PC-9 (cell line): Measurements from ENCODE around the gene CXXC5. TPM values are rescaled to one million over a fixed set of nuclear protein-coding genes. Genes with fewer than 3 reads are reported as not detected.

Experiments used
- BruUV-seq: library from RNA; stranded (reverse); fragments of 400-500 nt; replicated peaks from 2 replicates; lab custom pipeline; 2021; lab: Mats Ljungman, UMichigan
- CTCF ChIA-PET: fragments of 300-600 bp; sonication (Branson Sonifier 250); formaldehyde crosslinking; loops from one replicate; lab custom pipeline; 2022; ENCODE audit warnings: antibody characterized with exemption; lab: Charles Lee
- POLR2A ChIA-PET: fragments of 300-600 bp; sonication (Branson Sonifier 250); formaldehyde crosslinking; loops from one replicate; lab custom pipeline; 2022; ENCODE audit warnings: antibody characterized with exemption; ENCODE audit not compliant: unreplicated experiment; lab: Charles Lee
- DNase-seq, 2 experiments: peaks; one replicate each; pipeline versions ENCODE4 v3.0.0 to v3.0.0-alpha.2; 2015 to 2022; ENCODE audit warnings: mixed read lengths in 1 of 2
- H2AFZ ChIP-seq: fragments of 200-600 bp; sonication (generic); 2 replicates; pipeline ENCODE4 v1.8.1; 2017; ENCODE audit warnings: antibody characterized with exemption
- H3F3A ChIP-seq: fragments of 200-600 bp; sonication (generic); 2 replicates; pipeline ENCODE4 v1.8.1; 2017; ENCODE audit warnings: antibody characterized with exemption, mild to moderate bottlenecking, low read depth; ENCODE audit not compliant: insufficient read depth
- H3K27ac ChIP-seq: fragments of 200-600 bp; sonication (generic); 2 replicates; pipeline ENCODE4 v1.6.1; 2016; ENCODE audit warnings: mixed run types
- H3K27me3 ChIP-seq: fragments of 200-600 bp; sonication (generic); 2 replicates; pipeline ENCODE4 v1.6.1; 2016; ENCODE audit warnings: low read depth, mixed run types; ENCODE audit not compliant: insufficient read depth
- H3K36me3 ChIP-seq: fragments of 200-600 bp; sonication (generic); 2 replicates; pipeline ENCODE4 v1.6.1; 2016; ENCODE audit warnings: low read depth, mixed run types
- H3K4me1 ChIP-seq: fragments of 200-600 bp; sonication (generic); replicated peaks from 2 replicates; pipeline ENCODE4 v1.6.1; 2016; ENCODE audit warnings: mixed run types; ENCODE audit not compliant: insufficient read depth
- H3K4me2 ChIP-seq: fragments of 200-600 bp; sonication (generic); 2 replicates; pipeline ENCODE4 v1.6.1; 2017; ENCODE audit warnings: mixed run types
- H3K4me3 ChIP-seq: fragments of 200-600 bp; sonication (generic); 2 replicates; pipeline ENCODE4 v1.6.1; 2016; ENCODE audit warnings: mixed run types
- H3K79me2 ChIP-seq: fragments of 200-600 bp; sonication (generic); 2 replicates; pipeline ENCODE4 v1.6.1; 2017; ENCODE audit warnings: low read depth, mixed run types
- H3K9me2 ChIP-seq: fragments of 200-600 bp; sonication (generic); 2 replicates; pipeline ENCODE4 v1.8.1; 2017; ENCODE audit warnings: mild to moderate bottlenecking; ENCODE audit not compliant: insufficient read depth
- H3K9me3 ChIP-seq: fragments of 200-600 bp; sonication (generic); 2 replicates; pipeline ENCODE4 v1.8.1; 2016; ENCODE audit warnings: low read depth; ENCODE audit not compliant: insufficient read depth
- H4K20me1 ChIP-seq: fragments of 200-600 bp; sonication (generic); 2 replicates; pipeline ENCODE4 v1.8.1; 2017; ENCODE audit not compliant: insufficient read depth
- EZH2 ChIP-seq: fragments of 200-600 bp; sonication (generic); IDR thresholded peaks from 2 replicates; pipeline ENCODE4 v1.8.0; 2017; ENCODE audit warnings: antibody characterized with exemption, low read depth
- intact Hi-C: fragments of 100-400 bp; cut with micrococcal nuclease; formaldehyde crosslinking; loops from one replicate; pipeline ENCODE4 v1.10.0; 2022; ENCODE audit not compliant: unreplicated experiment
- total RNA-seq: library from RNA; stranded (reverse); gene quantifications from 2 replicates; pipeline ENCODE4 v1.2.3, GENCODE V29; 2021
- TF ChIP-seq, protein P1 (sequence below): fragments of 200-600 bp; sonication (generic); conservative IDR thresholded peaks from 2 replicates; pipeline ENCODE4 v1.6.1; 2017; ENCODE audit warnings: mixed run types, antibody characterized with exemption, mild to moderate bottlenecking, moderate library complexity

CXXC5 gene
- total RNA-seq, 1 experiment from 2014 or later, result 59.9 TPM

DNA sequence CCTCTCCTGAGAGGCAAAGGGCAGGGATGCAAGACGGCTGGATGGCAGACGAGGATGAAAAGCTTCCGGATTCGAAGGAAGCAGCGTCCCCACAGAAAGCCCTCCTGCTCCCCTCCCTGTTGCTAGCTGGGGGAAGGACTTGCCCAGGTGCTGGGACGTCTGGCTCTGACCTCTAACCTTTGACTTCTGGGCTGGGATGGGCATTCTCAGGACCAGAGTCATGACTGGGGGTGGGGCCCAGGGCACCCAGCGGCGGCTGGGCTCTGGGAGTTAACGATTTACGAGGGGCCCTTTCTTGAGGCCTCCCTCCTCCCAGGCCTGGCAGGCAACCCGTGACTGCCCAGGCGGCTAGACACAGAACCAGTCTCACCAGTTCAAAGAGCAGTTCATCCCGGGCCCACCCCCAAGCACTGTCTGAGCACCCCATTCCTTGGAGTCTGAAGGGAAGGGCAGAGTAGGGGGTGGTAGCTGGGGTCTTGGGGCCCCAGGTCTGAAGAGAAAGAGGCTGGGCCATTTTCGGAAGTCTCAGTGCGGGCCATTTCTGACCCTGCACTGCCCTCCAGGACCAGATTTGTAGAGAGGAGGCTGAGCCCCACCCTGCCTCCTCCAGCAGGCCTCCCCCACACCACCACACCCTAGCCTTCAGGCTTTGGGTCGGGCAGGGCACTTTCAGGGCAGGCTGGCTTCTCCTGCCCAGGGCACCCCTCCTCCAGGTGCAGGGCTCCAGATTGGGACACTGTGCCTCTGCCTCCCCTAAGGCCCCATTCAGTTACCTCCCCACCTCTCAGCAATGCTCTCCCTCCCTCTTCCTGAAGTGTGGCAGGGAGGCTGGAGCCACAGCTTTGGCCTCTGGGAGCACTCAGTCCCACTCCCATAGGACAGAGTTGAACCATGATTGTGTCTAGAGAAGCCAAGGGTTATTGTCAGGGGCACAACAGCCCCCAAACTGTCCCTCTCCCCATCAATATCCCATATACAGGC lies 5.0 kb upstream of the CXXC5 start:
- Histone ChIP-seq H3K4me1 (peaks cover 84% of the 10 kb centered on the region), H2AFZ (peak overlapping the region; percentile 40; the same call in 1 of the 2 replicates), H3K36me3 (no peaks in the 10 kb centered on the region), H4K20me1 (no peaks in the 10 kb centered on the region), H3K9me2 (no peaks in the 10 kb centered on the region), H3K4me3 (peak overlapping the region; percentile 31; the same call in 1 of the 2 replicates), H3K27ac (peak overlapping the region; percentile 57), H3K27me3 (no peaks in the 10 kb centered on the region), H3K79me2 (no peaks in the 10 kb centered on the region), H3F3A (peaks cover 38% of the 10 kb centered on the region), H3K9me3 (no peaks in the 10 kb centered on the region), H3K4me2 (peak overlapping the region; percentile 81)
- no peak for TF ChIP-seq EZH2
- TF ChIP-seq, protein P1, sequence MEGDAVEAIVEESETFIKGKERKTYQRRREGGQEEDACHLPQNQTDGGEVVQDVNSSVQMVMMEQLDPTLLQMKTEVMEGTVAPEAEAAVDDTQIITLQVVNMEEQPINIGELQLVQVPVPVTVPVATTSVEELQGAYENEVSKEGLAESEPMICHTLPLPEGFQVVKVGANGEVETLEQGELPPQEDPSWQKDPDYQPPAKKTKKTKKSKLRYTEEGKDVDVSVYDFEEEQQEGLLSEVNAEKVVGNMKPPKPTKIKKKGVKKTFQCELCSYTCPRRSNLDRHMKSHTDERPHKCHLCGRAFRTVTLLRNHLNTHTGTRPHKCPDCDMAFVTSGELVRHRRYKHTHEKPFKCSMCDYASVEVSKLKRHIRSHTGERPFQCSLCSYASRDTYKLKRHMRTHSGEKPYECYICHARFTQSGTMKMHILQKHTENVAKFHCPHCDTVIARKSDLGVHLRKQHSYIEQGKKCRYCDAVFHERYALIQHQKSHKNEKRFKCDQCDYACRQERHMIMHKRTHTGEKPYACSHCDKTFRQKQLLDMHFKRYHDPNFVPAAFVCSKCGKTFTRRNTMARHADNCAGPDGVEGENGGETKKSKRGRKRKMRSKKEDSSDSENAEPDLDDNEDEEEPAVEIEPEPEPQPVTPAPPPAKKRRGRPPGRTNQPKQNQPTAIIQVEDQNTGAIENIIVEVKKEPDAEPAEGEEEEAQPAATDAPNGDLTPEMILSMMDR, result no peak
- POLR2A ChIA-PET, result interaction anchor here (0.7 kb wide), 1 partner anchor 161 kb away, joined by 8 read pairs; the partner anchor contains the start of gene STING1
- CTCF ChIA-PET, result interaction anchor here (0.6 to 0.9 kb wide), 2 partner anchors 99 to 132 kb away, joined by 3 to 4 read pairs; no protein-coding TSS in a partner anchor
- TSS peak; percentile 29 for BruUV-seq
- DNase-seq, result peak; percentile 79 to 85
- intact Hi-C loops, result loop anchor here (2.0 kb wide), 1 partner anchor 18 kb away; no protein-coding TSS in a partner anchor

- no peaks in the 10 kb centered on the region for H3K9me2 ChIP-seq
Measured at GRCh38 chr5:139644001-139644456, 4.1 kb upstream of the CXXC5 start.

More at GRCh38 chr5:139644001-139644456, 4.1 kb upstream of the CXXC5 start:
- Histone ChIP-seq H2AFZ (no peak overlapping the region), H3K27me3 (no peaks in the 10 kb centered on the region), H3F3A (peaks cover 31% of the 10 kb centered on the region), H3K79me2 (peaks cover 3% of the 10 kb centered on the region), H3K4me1 (peaks cover 75% of the 10 kb centered on the region), H3K36me3 (no peaks in the 10 kb centered on the region), H3K4me3 (no peak overlapping the region), H4K20me1 (no peaks in the 10 kb centered on the region), H3K27ac (peak overlapping the region; percentile 57), H3K9me3 (no peaks in the 10 kb centered on the region), H3K4me2 (peak overlapping the region; percentile 81)
- ChIA-PET POLR2A (interaction anchor here (0.7 kb wide), 1 partner anchor 162 kb away, joined by 8 read pairs; the partner anchor contains the start of gene STING1), CTCF (no interaction called here)
- TF ChIP-seq EZH2, result no peak
- TF ChIP-seq, protein P1, result no peak
- DNase-seq, result no peak
- no TSS peak for BruUV-seq
- intact Hi-C loops, result no loop called here
